COLO829 (cell line): ENCODE results near the gene IL1RAPL1.

ENCODE experiments used
- DNase-seq: peaks from one replicate; pipeline ENCODE4 v3.0.0; 2012; ENCODE audit warnings: low spot score

Gene IL1RAPL1

DNA sequence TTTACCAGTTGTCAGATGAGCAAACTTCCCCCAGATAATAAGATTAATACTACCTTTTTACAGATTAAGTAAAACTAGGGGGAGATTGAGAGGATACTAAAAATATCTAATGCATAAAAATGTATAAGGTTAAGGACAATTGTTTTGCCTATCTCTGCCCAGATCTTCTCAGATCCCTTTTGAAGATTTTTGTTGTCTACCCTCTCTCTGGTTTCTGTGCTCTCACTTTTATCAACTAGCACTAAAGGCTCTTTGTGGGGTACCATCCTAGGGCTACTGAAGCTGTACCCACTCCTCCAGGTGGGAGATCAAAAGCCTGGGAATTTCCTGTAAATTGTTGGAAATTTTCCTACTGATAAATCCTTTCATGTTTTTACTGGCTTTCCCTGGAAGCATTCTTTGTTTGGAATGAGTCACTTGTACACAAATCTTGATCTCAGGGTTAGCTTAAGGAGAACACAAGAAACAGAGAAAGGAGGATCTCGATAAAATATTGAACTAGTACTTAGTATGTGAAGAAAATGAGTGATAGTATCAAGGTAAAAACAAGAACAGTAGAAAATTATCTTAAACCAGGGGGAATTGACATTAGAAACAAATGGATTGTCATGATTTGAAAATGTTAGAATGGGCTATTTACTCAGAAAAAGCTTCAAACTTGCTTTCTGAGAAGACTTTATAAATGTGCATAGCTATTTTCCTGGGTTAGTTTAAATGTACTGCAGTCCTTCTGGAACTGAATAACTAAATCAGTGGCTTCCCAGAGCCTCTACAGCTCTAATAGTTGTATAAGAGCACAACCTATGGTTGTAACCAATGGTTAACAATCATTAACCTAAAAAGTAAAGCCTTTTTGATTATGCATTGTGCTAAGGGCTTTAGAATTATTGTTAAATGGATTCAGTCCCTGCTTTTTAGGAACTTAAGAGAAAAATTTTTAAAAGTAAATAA, 948.2 kb downstream of the IL1RAPL1 start:
- DNase-seq: peak; percentile 4

DNA sequence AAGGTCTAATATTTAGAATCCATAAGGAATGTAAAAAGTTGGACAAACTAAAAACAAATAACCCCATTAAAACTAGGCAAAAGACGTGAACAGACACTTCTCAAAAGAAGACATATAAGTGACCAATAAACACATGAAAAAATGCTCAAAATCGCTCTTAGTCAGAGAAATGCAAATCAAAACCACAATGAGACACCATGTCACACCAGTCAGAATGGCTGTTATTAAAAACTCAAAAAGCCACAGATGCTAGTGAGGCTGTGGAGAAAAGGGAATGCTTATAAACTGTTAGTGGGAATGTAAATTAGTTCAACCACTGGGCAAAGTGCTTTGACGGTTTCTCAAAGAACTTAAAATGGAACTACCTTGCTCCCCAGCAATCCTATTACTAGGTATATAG, 953.8 kb downstream of the IL1RAPL1 start:
- DNase-seq: no peak

DNA sequence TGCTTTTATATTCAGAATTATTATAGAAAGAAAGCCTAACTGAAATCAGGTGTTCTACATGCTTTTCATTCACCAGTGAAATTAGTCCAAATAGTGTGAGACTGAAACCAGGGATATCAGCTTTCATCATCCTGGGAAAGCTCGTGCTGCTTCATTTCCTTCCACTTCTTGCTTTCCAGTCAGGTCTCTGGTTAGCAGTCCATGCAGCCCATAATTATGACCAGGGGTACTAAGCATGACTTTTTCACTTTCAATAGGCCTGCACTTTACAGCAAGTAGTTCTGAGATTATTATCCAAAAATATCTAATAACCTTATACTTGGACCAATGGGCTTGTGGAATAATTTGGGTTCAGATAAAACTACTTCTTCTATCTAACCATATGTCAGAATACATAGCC, 954.9 kb downstream of the IL1RAPL1 start:
- DNase-seq: no peak

DNA sequence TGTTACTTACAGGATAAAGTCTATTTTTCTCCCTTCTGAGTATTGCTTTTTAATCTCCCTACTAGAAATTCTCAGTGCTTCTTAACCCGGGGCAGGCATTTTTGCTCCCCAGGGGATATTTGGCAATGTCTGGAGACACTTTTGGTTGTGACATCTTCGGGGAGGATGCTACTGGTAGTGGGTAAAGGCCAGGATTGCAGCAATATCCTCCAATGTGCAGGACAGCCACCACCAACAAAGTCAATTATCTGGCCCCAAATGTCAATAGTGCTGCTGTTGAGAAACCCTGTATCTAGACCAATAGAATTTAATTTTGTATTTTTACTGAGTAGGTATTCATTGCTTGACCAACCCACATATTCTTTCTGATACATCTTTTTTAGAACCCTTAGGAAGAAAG, 958.6 kb downstream of the IL1RAPL1 start:
- DNase-seq: no peak

DNA sequence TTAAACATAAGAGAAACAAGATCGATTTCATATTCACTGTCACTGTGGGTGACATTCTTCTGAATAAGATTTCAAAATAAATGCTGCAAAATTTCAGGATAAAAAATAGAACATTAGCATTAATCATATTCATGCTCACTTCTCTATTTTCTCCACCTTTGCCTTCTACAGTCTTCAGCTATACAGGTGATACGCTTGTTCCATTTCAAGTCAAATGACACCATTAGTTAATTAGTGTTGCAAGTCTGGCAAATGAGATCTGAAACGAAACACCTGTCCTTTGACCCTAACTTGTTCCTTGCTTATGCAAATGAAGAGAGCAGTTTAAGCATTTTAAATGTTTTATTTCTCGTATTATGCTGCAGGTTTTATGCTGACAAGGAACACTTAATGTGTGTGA, 960.6 kb downstream of the IL1RAPL1 start:
- DNase-seq: no peak

DNA sequence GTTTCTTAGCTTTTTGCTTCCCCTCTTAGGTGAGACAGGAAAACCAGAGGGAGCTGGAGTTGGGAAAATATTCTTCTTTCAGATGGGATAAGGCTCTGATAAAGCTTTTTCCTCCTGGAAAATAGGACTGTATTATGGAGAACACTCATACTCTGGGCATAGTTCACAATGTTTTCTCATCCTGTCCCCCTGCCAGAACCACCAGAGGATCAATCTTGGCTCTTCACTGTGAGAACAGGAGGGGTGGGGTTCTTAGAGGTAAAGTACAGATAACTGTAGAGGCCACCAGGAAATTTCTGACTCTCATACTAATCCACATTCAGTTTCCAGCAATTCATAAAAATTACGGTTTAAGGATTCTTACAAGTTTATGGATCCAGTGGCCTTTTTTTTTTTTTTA, 966.3 kb downstream of the IL1RAPL1 start:
- DNase-seq: no peak

DNA sequence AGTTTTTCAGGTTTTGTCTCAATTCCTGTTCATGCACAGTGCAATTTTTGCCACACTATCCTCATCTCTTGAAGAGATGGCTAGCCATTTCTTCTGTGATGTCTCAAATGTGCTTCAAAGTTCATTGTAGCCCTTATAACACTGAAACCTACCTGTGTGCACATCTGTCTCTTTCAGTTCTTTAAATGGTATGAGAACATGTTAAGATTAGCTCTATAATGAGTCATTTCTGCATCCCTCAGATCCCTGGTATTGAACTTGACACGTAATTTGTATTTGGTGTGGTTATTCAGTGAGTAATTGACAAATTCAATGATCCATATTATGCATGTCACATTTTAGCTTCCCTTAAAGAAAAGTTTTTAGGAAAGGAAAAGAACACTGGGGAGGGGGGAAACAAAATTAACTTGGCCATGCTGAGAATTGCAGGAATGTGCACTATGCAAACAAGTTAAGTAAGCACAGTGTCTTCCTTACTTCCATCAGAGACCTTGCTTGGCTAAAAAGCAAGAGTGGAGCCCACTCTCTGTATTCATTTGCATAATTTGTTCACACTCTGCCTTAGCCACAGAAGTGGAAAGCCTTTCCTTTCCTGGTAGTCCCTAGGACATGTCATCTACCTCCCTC, 968.3 kb downstream of the IL1RAPL1 start:
- DNase-seq: no peak

DNA sequence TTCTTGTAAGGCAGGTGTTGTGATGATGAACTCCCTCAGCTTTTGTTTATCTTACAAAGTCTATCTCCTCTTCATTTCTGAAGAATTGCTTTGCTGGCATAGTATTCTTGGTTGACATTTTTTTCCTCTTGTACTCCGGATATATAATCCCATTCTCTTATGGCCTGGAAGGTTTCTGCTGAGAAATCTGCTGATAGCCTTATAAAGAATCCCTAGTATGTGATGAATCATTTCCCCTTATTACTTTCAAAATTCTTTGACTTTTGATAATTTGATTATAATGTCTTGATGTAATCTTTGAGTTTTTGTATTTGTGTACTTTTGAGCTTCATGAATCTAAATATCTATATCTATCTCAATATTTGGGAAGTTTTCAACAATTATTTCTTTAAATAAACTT, 972.8 kb downstream of the IL1RAPL1 start:
- no peak for DNase-seq

DNA sequence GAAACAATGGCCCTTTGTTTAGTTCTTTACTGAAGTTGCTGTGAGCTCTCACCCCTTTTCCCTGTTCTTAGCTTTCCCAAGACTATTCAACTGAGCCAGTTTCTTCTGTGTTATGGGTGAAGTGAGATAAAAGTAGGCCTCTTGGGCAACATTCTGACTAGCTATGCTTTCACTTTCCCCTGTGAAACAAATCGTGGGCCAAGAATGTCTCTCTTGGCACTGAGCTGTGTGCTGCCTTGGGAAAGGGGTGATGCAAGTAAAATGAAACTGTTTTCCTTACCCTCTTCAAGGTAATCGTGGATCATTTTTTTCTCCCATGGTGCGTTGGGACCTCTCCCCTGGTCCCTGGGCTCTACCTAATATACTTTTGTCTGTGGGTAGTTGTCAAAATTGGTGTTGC, 974.2 kb downstream of the IL1RAPL1 start:
- DNase-seq: no peak

DNA sequence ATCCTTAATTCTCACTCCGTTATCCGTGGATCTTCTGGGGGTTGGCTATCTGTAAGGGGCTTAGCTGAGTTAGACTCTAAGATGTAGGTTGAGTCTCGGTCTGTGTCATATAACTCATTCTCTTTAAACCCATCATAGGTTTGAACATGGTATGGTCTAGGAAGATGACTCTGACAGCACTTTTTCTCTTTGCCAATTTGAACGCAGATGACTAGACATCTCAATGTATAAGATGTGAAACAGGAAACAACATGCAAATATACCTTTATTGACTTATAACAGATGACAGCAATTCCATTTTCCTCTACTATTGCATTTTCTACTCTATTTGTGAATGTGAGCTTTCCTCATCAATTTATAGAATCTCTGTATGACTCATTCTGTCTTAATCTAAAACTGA, 993.3 kb downstream of the IL1RAPL1 start:
- no peak for DNase-seq

DNA sequence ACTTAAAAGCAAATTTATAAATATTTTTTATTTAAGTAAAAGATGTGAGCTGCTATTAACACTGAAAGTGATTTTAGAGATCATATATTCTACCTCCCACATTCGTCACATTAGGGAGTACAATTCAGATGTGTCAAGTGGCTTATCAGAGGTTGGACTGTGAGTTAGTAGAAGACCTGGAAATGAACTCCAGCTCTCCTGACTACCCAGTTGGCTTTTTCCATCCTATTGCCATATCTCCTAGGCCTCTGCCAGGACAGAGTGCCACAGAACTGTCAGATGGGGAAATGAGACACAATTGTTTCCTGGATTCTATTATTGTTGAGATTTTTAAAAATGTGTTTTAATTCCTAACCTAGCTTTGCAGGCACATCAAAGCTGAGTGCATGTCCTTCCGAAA, 994.0 kb downstream of the IL1RAPL1 start:
- no peak for DNase-seq

DNA sequence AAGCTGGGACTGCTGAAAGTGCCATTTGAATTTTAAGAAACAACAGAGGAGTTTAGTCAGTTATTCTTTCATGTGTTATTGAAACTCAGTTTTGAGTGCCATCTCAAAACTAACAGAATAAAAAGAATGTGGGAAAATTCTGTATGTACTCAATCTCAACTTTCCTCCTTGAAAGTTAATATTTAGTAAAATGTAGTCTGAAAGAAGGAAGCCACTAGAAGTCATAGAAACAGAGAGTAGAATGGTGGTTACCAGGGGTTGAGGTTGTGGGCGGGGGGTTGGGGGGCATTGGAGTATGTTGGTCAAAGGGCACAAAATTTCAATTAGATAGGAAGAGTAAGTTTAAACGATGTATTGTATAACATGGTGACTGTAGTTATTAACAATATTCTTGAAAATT, 999.9 kb downstream of the IL1RAPL1 start:
- DNase-seq: no peak

DNA sequence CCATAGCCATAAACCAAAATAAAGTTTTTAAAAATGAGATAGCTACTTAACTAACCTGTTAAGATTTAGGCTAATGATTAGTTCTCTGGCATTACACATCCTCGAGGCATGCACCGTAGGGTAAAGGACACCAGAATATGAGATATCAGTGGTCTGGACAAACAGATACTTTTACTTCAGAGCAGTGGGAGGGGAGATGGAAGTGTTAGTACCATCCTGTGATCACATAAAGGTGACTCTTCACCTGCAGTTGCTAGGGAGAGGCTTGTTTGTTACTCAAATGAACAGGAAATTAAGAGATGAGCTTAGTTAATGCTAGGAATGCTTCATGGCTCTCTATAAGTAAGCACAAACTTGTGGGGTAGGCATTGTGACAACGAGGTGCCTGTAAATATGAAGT, 1003.7 kb downstream of the IL1RAPL1 start:
- DNase-seq: no peak

DNA sequence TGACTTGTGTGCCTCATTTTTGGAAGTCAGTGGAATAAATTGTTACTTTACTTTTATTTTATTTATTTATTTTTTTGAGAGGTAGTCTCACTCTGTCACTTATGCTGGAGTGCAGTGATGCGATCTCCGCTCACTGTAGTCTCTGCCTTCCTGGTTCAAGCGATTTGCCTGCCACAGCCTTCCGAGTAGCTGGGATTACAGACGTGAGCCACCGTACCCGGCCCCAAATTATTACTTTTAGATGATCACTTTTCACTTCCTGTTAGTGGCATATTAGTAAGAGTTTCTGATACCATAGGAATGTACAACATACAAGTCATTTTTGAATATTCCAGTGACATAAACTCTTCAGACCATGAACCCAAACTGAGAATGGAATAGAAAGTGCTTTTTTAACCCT, 1017.1 kb downstream of the IL1RAPL1 start:
- no peak for DNase-seq

DNA sequence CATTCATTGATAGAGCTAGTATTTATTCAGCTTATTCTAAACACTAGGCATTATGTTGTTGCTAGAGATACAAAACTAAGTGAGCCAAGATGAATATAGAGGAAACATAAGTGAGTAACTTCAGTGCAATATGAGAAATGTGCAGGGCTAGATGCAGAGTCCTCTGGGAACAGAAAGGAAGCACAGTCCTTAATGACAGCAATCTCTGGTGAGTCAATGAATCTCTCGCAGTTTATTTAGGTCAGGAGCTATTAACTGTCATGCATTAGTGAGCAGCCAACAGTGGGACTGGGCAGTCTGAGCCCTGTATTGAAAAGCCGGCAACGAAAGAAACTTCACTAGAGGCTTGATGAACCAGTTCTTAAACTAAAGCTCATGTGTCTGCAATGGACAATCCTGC, 1030.0 kb downstream of the IL1RAPL1 start:
- DNase-seq: no peak

DNA sequence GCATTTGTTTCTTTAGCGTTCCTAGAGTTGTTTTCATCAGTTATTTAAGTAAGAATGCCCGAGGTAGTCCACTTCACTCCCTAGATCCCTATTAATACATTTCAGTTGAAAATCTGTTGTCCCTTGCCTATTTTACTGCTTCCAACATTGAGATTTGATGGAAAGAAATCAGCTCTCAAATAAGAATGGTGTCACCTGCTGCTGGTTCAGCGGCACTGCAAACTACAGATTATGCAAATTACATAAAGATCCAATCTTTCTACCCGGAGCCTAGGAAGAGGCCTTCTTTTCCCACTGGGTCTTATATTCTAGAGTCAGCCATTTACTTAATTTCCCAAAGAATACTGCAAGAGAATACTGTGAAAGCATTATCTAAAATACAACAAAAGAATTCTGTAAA, 1030.5 kb downstream of the IL1RAPL1 start:
- peak; percentile 28 for DNase-seq

DNA sequence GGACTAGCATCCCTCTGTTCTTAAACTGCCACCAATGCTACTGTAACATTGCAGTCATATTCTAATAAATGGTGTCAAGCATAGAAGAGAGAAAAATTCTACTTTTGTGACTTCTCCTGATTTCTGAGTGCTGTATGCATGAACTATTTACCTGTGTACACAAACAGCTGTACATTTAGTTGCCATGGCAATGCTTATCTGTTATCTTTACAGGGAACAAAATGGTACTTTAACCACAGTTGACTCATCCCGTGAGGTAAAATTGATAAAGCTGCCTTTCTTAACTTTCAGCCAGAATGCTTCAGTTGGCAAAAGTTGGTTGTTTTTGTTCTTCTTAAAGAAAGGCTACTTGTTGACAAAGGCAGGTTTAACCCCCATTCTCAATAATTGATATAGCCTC, 1040.6 kb downstream of the IL1RAPL1 start:
- DNase-seq: no peak

DNA sequence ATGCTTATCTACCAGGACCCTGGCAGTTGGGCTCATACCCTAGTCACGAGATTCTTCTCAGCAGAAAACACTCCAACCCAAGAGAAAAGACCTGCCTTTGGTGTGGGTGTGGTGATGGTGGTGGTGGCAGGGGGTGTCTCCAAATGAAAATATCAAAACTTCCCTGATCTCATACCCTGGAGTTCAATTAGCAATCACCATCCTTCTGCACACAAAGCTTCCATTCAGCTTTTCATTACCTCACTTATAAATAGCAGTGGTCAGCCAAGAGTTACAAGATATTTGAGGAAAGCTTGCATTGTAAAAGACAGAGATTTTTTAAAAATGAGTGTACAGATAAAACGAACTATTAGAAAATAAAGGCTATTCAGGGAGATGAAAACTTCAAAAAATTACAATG, 1047.3 kb downstream of the IL1RAPL1 start:
- DNase-seq: peak; percentile 68

DNA sequence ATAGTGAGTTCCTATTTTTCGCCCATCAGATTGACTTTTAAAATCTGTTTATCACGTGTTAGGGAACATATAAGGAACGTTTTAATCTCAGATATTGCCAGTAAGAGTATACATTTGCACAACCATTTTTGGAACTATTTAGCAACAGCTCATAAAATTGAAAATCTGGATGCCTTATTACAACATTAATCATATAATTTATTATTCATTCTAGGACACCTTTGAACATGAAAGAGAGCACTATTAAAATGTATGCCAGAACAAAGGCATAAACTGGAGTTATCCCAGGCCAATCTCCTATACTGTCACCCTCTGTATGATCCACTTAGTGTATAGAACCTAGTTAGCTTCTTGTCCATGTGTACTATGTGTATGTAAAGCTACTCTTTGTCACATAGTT, 1049.1 kb downstream of the IL1RAPL1 start:
- DNase-seq: no peak

DNA sequence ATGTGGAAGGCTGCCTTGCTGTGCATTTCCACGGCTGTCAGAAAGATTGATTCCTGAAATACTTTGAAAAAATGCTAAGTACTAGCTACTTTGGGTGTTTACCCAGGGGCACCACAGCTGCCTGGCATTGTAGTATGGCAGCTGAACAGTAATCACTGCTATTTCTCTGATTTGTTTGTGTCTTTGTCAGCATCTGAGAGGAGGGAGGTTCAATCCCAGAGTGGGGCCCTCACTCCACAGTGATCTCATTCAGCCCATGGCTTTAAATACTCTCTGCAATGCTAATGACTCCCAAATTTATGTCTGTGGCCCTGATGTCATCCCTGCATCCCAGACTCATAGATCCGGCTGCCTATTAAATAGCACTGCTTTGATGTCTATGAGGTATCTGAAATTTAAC, 1052.9 kb downstream of the IL1RAPL1 start:
- no peak for DNase-seq

DNA sequence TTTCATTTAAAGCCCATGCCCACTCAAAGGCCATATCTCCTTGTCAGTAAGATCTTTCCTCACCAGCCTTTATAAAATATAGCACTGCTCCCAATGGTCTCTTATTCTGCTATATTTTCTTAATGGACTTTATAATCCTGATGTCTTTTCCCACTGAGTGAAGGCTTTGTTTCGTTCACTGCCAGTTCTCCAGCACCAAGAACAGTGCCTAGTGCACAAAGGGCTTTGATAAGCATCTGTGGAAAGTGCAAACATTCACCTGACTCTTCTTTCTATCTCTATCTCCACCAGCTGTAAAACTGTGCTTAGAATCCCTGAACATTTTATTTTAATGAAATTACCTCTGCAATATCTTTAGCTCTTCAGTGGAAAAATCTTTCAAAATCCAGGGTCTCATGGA, 1054.2 kb downstream of the IL1RAPL1 start:
- no peak for DNase-seq

DNA sequence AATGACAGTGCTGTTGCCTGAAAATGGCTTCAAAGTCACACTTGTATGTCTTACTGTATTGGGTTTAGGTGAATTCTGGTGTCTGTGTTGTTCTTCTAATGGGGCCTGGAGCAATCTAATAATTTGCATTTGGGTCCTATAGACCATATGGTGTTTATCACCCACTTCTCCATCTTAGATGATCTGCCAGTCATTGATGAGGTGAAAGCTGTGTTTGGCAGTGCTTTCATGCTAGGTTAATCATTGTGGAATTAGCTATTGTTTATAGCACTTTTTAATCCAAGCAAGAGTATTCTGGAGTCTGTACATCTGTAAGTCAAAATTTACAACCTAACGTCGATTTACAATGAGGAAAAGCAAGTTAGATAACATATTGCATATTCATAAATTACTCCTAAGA, 1055.9 kb downstream of the IL1RAPL1 start:
- DNase-seq: no peak

DNA sequence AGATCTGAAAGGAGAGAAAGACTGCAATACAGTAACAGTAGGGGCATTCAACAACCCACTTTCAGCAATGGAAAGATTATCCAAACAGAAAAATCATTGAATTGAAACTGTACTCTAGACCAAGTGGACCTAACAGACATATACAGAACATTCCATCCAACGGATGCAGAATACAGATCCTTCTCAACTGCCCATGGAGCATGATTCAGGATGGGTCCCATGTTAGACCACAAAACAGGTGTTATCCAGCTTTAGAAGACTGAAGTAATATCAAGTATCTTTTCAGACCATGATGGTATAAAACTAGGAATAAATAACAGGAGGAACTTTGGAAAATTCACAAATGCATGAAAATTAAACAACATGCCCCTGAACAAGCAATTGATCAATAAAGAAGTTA, 1060.9 kb downstream of the IL1RAPL1 start:
- DNase-seq: no peak

DNA sequence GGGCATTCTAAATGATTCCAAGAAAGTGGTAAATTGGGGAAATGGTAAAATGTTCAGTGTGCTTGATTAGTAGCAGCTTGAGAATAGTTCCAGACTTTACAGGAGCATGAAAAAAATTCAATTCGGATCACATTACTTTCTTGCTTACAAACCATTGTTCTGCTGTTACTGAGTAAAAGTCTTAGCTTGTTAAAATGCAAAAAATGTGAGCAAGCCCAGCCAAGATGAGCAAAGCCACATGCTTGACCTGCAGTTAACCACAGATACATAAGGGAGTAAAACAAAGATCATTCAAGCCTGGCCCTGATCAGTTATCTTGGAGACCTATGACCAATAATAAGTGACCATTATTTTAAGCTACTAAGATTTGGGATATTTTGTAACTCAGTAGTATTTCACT, 1065.2 kb downstream of the IL1RAPL1 start:
- no peak for DNase-seq
